GM13976 (cell line): ENCODE measurements around the gene TMEM259.
A peak's percentile ranks its signal among the peaks of the same experiment; 100 is the strongest.

ENCODE experiments used
- DNase-seq: peaks from one replicate; pipeline ENCODE4 v3.0.0; 2012; ENCODE audit warnings: low spot score
- CTCF ChIP-seq: IDR thresholded peaks from 2 replicates; pipeline ENCODE4 v1.5.1; 2012; ENCODE audit warnings: borderline replicate concordance, mild to moderate bottlenecking; ENCODE audit not compliant: insufficient read depth; ENCODE audit errors: extremely low read depth, missing control alignments, control extremely low read depth
- in situ Hi-C: fragments of 300-500 bp; cut with MboI; formaldehyde crosslinking; loops from one replicate; pipeline ENCODE4 v1.12.0; 2022; ENCODE audit warnings: low sequenced_read_pairs, mixed read lengths, inconsistent platforms; ENCODE audit not compliant: unreplicated experiment

TMEM259 gene

GRCh38 chr19:1004803-1005664 lies 15.9 kb downstream of the TMEM259 start:
- in situ Hi-C loops, result no loop called here
- TF ChIP-seq CTCF, result no peak
- no peak for DNase-seq

- TF ChIP-seq CTCF, result no peak
- in situ Hi-C loops, result no loop called here
- DNase-seq, result no peak
Observed at GRCh38 chr19:1004204-1004802, 16.6 kb downstream of the TMEM259 start.

- in situ Hi-C loops, result no loop called here
- no peak for DNase-seq
- TF ChIP-seq CTCF, result no peak
Observed at GRCh38 chr19:1003283-1003682, 17.6 kb downstream of the TMEM259 start.

- no peak for TF ChIP-seq CTCF
- in situ Hi-C loops, result no loop called here
- no peak for DNase-seq
Observed at GRCh38 chr19:1002600-1002999, 18.3 kb downstream of the TMEM259 start.

GRCh38 chr19:1001538-1002166 lies 19.3 kb downstream of the TMEM259 start:
- in situ Hi-C loops, result no loop called here
- DNase-seq, result peak; percentile 88
- TF ChIP-seq CTCF, result peak; percentile 97

GRCh38 chr19:1000591-1001537 lies 20.1 kb downstream of the TMEM259 start:
- no peak for DNase-seq
- in situ Hi-C loops, result no loop called here
- TF ChIP-seq CTCF, result no peak
